GM19193 (cell line): Measurements from ENCODE around the gene CHST11.

Experiments used
- POLR2A ChIP-seq: IDR thresholded peaks from 4 replicates; pipeline ENCODE4 v1.6.1; 2011; ENCODE audit not compliant: insufficient read depth, insufficient read length; ENCODE audit errors: extremely low read depth

Gene CHST11

GRCh38 chr12:104648756-104649155 is 192.0 kb downstream of the CHST11 start:
- no peak for TF ChIP-seq POLR2A

DNA sequence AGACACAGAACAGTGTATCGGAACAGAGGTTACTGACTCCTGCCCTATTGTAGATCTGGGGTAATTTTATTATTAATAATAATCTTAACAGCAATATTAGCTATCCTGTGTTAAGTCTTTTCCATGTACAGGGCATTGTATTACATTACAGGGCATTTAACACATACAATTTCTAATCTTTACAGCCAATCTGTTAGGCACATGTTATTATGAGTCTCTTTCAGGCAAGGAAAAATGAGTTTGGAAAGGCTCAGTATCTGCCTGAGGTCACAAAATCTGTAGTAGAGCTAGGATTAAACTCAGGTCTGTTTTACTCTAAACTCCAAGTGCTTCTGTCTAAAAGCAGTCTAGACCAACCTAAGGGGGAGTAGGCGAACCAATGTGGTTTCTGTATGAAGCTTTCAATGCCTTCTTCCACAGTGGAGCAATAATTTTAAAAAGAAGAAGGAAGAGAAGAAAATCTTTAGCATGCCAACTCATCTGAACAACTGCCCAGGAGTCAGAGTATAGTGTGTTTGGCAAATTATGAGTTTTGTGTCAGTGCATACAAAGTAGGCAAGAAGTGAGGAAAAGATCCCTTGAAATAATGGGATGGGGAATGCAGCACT is 192.6 kb downstream of the CHST11 start:
- no peak for TF ChIP-seq POLR2A

DNA sequence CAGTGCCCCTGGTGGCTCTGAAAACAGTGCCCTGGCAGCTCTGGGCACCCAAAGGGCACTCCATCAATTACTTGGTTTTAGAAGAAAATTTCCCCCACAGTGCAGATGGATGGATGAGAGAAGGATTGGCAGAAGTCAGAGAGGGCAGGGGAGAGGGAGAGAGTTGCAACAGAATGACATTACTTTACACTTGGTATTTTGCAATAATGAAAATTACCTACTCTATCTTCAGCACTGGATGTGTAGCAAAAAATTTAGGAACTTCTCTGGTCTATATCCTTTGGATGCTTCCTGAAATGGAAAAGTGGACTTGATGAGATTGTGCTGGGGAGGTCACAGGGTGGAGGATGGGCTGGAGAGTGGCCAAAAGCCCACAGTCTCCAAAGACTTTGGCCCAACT is 193.2 kb downstream of the CHST11 start:
- TF ChIP-seq POLR2A: no peak

GRCh38 chr12:104650541-104650940 is 193.8 kb downstream of the CHST11 start:
- TF ChIP-seq POLR2A: no peak

GRCh38 chr12:104651811-104652210 is 195.1 kb downstream of the CHST11 start:
- no peak for TF ChIP-seq POLR2A

DNA sequence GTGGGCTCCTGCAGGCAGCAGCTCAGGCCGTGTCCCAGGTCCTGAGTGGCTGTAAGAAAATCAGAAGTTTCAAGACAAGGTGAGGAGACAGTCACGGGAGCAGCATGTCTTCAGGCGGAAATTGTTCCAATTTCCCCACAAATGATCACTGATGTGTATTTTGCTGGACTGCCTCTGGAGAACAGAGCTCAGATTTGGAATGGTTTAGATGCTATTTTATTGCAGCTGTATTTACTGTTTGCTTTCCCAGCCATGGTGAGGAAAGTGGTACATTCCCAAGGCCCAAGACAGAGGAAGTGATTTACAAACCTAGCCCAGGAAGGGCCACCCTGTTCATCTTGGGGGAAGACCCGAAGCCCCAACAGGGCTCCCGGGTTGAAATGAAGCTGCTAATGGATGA is 195.6 kb downstream of the CHST11 start:
- TF ChIP-seq POLR2A: no peak

- no peak for TF ChIP-seq POLR2A
These were observed 196.2 kb downstream of the CHST11 start for GRCh38 chr12:104652910-104653309.

GRCh38 chr12:104653730-104654664 is 197.2 kb downstream of the CHST11 start:
- TF ChIP-seq POLR2A: no peak

DNA sequence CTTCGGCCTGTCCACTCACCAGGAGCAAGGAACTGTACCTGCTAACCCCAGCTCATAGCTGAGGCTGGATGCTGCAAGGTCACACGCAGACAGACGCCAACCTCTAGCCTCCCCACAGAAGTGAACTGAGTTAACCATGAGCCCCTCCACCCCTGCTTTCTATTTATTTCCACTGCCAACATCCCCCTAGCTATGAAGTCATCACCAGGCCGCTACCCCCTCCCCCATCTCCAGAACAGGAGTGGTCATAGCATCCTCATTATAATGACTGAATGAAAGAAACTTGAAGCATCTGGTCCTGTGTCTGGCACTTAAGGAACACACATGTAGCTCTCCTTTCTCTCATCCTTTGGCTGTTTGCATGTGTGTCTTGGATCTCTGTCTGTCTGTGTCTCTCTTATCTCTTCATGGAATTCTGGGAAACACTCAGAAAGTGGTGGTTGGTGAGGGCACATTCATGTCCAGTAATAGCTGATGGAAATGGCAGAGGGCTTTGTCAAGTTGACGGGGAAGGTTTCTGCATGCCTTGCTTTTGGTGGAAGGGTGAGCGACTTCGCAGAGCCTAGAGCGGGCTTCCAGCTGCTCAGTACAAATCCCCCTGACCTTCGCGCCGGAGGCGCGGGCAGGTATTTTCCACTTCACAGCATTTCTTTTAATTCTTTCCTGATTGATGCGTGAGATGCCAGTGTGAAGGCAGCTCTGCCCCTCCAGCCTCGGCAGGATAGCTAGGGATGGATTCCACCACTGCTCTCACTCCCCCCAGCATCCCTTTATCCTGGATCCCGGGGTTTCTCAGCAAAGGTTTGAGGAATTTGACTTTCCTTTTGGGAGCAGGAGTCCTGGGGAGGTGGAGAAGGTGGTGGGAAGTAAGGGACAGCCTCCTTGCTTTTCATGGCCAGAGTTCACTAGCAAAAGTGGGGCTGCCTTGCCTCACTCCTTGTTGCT is 198.2 kb downstream of the CHST11 start:
- no peak for TF ChIP-seq POLR2A

DNA sequence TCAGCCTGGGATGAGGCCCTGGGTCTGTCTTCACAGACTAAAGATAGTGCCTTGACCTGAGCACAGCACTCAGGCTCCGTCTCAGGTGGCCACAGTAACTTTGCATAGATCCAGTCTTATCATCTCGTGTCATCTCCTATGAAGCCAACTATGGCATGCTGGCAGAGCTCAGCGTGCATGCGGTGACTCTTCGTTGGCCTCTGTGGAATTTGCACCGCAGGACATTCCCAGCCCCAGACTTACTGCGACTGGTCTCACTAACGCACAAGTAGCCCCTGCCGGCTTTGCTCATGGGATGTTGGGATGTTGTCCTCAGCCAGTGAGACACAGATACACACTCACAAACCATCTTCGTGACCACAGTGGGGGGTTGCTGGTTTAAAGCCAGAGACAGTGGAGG is 199.6 kb downstream of the CHST11 start:
- TF ChIP-seq POLR2A: no peak

DNA sequence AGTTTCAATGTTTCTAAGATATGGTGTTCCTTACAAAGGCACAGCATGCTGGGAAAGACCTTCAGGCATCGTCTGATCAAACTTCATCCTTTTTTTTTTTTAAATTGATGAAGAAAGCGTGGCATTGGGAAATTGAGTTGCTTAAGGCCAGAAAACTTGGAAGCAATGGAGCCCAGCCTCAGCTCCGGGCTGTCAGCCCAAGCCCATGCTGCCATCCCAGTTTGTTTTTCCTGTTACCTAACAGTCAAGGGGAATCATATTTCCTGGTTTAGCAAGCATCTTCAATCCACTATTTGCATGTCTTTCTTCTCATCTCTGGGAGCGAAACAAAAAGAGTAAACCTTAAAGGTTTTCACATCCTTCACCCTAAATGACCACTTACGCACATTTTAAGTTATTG is 200.2 kb downstream of the CHST11 start:
- TF ChIP-seq POLR2A: no peak

DNA sequence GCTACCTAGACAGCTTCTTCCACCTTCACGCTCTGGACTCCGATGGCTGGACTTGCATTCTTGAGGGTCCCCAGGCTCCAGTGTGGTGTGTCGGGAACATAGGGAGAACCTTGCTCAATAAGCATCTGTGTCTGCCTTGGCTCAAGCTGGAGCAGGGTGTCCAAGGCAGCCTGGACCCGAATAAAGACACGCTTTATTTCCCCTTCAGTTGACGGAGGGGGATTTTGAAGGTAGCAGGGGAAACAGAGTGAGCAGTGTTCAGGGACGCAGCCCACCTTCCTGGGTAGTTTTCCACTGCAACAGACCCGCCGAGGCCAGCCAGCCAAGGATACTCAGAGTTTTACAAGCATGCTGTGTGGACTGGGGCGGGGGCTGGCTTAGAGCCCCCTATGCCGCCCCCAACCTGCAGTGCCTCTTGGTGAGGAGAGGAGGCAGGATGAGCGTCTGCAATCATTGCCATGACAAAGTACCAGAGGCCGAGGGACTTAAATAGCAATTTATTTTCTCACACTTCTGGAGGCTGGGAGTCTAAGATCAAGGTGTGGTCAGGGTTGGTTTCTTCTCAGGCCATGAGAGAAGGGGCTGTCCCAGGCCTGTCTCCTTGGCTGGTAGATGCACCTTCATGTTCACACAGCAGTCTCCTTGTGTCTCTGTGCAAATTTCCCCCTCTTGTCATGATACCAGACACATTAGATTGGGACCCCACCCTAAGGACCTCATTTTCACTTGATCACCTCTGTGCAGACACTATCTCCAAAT is 201.2 kb downstream of the CHST11 start:
- TF ChIP-seq POLR2A: no peak

DNA sequence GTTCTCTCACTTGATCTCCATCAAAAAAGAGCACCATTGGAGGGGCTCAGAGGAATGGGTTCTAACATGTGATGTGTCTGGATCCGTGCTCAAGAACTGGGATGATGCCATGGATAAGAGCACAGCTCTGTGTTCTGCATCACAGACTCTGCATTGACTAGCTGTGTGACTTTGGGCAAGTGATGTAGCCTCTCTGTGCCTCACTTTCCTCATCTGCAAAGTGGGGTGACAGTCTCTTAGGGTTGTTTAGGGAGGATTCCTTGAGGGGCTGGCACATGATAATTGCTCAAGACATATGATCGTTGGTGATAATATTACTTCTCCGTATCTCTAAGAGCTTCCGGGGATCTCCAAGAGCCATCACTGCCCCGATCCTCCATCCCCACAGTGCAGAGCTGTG is 202.3 kb downstream of the CHST11 start:
- TF ChIP-seq POLR2A: no peak

DNA sequence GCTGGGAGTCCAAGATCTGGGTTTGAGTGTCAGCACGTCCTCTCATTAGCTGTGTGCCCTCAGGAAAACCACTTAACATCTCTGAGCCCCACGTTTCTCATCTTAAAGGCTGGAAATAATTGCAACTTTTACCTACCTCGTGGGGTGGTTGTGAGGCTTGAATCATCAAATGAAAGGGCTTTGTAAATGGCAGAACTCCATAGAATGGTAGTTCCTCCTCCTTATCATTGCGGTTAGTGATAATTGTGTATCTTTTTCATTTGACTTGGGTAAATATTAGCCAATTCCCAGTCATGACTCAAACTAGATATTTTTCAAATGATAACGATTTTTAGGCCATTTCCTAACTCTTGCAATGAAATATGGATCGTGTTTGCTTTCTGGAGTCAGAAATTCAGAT is 205.5 kb downstream of the CHST11 start:
- TF ChIP-seq POLR2A: no peak
